Anterior cingulate cortex (tissue), 58 donors: Measurements from ENCODE around the gene LRRC34.

ENCODE experiments used
- DNase-seq, 58 donors: peaks; one replicate each; lab custom pipeline; 2025; lab: John Stamatoyannopoulos, UW

LRRC34 gene

DNA sequence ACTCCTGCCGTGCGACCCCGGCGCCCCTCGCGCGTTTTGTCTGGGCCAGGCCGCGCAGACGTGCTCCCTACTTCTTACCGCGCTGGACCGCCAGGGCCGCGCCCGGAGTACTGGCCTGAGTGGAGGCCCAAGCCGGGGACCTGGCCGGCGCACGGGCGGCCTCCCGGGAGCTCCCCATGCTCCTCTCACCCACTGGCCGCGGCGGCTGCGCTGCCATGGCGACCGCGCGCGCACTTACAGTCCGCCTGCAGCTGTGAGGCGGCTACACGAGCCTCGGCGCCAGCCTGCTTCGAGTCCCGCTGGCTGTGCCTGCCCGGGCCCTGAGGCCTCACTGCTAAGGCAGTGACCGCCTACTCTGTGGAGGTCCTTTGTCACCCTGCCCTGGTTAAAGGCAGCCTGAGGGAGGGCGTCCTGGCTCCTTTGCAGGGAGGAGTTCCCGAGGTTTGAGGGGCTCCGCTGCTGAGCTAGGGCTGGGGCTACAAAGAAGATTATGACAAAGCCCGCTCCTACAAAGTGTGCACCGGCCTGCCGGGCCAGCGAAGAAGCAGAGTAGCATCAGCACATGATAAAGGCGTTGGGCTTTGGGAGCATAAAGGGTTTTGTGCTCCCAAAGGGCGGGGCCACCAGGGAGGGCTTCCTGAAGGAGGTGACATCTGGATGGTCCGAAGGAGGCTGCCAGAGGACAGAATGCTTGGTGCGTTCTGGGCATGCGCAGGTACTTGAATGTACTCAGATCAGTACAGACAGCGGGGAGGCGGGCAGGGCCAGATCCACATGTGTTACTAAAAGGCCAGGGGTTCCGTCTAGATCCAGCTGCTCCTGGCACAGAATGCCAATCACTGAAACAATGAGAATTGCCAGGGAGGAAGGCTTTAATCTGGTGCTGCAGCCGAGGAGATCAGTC is at the start of gene LRRC34, which contains the start of gene LRRIQ4:
Gene LRRC34, minus strand, starts transcription at position 573 of the 904 bp plus-strand sequence. Its CDS starts 356 bp downstream, at position 217.
Gene LRRIQ4, plus strand, starts transcription at position 539 of the 904 bp plus-strand sequence. CDS start 9,052 bp downstream, outside the sequence.
- DNase-seq, result peak; percentile 9 to 75 (median 53)

GRCh38 chr3:169861871-169862270 is 49.2 kb upstream of the LRRC34 start:
- no peak for DNase-seq

GRCh38 chr3:169857811-169858210 is 45.1 kb upstream of the LRRC34 start:
- DNase-seq, result no peak

DNA sequence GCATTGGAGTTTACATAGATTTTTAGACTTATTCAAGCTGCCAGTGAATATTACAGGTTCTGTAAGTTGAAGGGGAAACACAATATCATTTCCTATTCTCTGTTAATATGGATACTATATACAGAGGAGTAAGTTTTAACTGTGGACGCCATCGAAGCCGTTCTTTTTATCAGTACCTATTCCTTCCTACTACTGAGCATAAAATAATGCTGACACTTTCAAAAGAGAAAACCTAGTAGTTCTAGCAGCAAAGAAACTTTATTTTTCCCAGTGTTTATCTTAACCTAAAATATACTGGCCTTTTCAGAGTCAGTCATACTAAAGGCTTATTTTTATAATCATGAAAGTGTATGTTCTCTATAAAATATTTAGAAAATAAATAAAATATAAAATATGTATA is 42.8 kb upstream of the LRRC34 start:
- DNase-seq, result no peak

GRCh38 chr3:169850618-169851017 is 37.9 kb upstream of the LRRC34 start:
- no peak for DNase-seq

GRCh38 chr3:169848741-169849140 is 36.0 kb upstream of the LRRC34 start:
- DNase-seq, result no peak

DNA sequence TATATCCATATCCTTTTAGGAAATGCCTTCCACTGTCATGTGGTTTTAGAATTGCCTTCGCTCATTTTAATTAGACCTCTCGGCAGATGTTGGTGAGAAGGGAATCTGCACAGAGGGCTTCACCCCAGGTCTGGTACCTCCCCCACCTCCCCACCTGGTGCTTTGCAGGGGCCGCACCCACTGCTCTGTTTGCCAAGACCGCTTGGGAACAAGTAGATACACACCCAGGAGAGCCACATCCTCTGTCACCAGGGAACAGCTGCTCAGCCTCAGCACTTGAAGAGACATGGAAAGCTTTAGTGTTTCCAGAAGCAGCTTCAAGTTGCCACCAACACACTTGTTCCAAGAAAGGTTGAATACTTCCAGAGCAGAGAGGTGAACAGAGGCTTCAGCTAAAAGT is 35.2 kb upstream of the LRRC34 start:
- no peak for DNase-seq

DNA sequence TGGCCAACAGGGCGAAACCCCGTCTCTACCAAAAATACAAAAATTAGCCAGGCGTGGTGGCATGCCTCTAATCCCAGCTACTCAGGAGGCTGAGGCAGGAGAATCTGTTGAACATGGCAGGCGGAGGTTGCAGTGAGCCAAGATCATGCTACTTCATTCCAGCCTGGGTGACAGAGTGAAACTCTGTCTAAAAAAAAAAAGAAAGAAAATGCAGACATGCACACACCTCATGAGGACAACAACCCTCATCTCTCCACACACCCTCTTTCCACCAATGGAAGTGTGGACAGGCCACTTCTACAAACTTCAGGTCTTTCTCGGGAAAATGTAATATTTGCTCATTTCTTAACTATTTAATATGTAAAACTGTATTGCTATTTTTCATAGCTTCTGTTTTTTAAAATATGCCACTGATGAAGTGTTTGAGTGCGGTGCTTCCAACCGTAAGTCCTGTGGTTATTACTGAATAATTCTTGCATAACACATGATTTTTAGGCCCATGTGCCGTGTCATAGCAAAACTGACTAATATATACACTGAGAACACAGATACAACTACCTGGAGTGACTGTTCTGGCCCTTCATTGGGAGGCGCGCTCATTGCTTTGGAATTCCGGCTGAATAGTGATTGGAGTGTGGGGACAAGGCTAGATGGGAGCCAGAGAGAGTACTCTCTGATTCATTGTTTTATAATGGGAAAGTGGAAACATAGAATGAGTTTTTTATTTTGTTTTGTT is 33.9 kb upstream of the LRRC34 start:
- no peak for DNase-seq

GRCh38 chr3:169842960-169843359 is 30.3 kb upstream of the LRRC34 start:
- no peak for DNase-seq

GRCh38 chr3:169841171-169841570 is 28.5 kb upstream of the LRRC34 start:
- no peak for DNase-seq

DNA sequence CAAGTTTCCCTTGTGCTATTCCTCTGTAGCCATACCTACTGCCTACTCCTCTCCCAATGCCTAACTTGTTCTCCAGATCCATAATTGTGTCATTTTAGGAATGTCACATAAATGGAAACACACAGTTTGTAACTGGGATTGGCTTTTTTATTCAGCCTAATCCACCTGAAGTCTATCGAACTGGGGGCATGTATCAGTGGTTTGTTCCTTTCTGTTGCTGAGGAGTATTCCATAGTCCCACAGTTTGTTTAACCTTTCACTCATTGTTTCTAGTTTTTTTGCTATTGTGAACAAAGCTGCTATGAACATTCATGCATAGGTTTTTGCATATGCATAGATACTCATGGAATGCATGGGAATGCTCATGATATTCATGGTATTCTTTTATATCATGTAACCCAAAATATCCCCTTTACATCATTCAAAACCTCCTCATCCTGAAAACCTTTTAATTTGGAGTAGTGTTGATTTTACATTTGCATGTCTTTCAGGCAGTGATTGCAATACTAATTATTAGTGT is 25.9 kb upstream of the LRRC34 start:
- DNase-seq, result no peak

DNA sequence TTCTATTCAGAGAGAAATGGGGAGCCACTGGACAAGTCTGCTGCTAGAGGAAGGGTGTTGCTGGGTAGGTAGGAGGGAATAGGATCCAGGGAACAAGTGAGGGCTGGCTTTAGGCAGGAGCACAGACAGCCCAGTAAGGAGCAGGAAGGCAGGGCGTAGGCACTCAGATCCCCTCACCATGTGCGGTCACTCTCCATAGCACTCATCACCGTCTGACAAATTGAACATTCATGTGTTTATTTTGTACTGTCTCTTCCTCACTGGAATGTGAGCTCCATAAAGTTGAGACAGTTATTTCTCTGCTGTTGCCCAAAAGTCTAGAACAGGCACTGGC is 24.2 kb upstream of the LRRC34 start:
- no peak for DNase-seq

- DNase-seq, result no peak
Observed at GRCh38 chr3:169836078-169836941, 23.6 kb upstream of the LRRC34 start.

DNA sequence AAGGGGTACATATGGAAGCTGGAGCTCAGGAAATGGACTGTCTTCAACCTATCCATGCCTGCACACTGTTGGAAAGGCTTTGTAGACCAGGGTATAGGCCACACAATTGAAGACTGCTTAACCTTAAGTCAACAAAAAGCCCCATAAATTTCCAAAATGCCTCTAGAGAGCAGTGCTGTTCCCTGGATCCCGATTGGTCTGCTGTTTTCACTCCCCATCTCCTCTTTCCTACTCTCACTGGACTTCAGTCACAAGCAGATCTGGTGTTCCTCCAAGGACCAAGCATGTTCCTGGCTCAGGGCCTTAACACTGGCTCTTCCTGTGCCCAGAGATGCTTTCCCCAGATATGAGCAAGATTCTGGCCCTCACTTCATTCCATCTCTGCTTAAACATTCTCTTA is 22.8 kb upstream of the LRRC34 start:
- no peak for DNase-seq

DNA sequence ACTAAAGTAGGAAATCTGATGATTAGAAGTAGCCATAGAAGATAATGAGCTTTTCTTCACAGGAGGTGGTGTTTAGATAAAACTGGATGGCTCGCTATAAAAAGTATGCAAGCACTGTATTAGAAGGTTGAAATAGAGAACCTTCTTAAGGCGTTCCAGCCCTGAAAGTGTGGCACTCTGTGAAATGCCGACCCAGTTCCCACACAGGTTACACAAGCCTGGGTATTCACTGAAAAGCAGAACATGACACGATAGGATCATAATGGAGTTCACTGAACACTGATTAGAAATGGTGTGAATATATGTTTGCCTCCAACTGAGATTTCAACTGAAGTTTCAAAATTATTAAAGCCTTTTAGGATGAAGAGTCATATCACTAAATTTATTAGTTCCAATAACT is 15.0 kb upstream of the LRRC34 start:
- no peak for DNase-seq

DNA sequence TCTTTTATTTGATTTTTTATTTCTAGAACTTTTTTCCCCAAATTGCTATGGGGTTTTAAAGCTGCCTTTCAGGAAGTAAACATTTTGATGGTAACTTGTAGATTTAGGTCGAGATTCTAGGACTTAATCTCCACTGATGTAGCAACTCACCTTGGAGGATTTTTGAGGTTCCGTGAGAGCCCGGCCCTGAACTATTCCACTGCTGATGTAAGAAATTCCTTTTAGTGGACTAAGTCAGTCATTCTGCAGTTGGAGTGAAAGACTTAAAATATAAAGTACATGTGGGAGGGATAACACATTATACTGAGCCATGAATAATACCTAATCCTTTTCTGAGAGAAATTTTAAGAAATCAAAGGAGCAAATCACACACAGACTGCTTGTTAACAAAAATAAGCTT is 12.6 kb upstream of the LRRC34 start:
- no peak for DNase-seq

- DNase-seq, result no peak
Observed at GRCh38 chr3:169822983-169823382, 10.3 kb upstream of the LRRC34 start.

- DNase-seq, result no peak
Observed at GRCh38 chr3:169822540-169822939, 9.8 kb upstream of the LRRC34 start.

- DNase-seq, result no peak
Observed at GRCh38 chr3:169822091-169822490, 9.4 kb upstream of the LRRC34 start.

DNA sequence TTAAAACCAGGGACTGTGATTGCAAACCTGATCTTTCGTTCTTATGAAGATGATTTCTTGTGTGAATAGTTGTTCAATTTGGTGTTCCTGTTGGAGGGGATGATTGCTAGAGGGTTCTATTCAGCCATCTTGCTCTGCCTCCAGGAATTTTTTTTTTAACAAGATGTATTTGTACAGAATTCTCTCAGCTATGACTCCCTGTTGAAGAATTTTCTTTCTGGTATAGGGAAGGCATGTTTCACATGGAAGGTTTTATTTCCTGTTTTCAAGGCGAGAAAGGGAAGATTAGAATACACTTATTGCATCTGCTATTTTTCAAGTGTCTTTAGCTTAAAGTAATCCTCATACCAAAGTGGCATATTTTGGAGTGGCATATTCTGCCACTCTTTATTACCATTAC is 5.6 kb upstream of the LRRC34 start:
- DNase-seq, result no peak
